ENCODE data around the gene UCHL1.
A peak's percentile ranks its signal among the peaks of the same experiment; 100 is the strongest.

- TF ChIP-seq CTCF (IDR thresholded peaks at IDR 0.05) (peak; percentile 28 to 76 (median 42)), POLR2AphosphoS5 (IDR thresholded peaks at IDR 0.05) (peak in 2 of 3 donors; percentile 85 to 87), POLR2A (IDR thresholded peaks at IDR 0.05) (peak; percentile 84)
These were observed 40.3 kb upstream of the UCHL1 start for GRCh38 chr4:41216294-41217019.
